ENCODE results near the gene SEZ6L2. TPM values are rescaled to one million over a fixed set of nuclear protein-coding genes. Genes with fewer than 3 reads are reported as not detected.

The SEZ6L2 gene
- total and polyA plus RNA-seq, 9 of the 15 experiments (the other 6 are each of a cell fraction or from before 2014, with no cell fraction given): 0.10 to 2.1 (median 0.72) TPM

- no peak for TF ChIP-seq ZMIZ1 (IDR thresholded peaks at IDR 0.05; ENCODE audit: low read depth in 2 of 2, low read length in 2 of 2)
- no peak for TF ChIP-seq KAT7 (CRISPR knock-in tag; IDR thresholded peaks at IDR 0.05; ENCODE audit: borderline replicate concordance)
- TF ChIP-seq CCAR2 (IDR thresholded peaks at IDR 0.05; ENCODE audit: low read depth, low read length): no peak
- no peak for TF ChIP-seq MBD1 (CRISPR knock-in tag; IDR thresholded peaks at IDR 0.05)
- TF ChIP-seq RBM25 (IDR thresholded peaks at IDR 0.05; ENCODE audit: low read depth, low read length, severe bottlenecking): peak; percentile 90
- no peak for TF ChIP-seq PURB (CRISPR knock-in tag; IDR thresholded peaks at IDR 0.05; ENCODE audit: low read depth)
- TF ChIP-seq PHF20 (IDR thresholded peaks at IDR 0.05; ENCODE audit: partially characterized antibody): no peak
- 0 out of 2 replicates have a peak, but pooled peaks have one; percentile 14 for TF ChIP-seq THRB (CRISPR knock-in tag; conservative IDR thresholded peaks at IDR 0.05)
- TF ChIP-seq PHB (CRISPR knock-in tag; IDR thresholded peaks at IDR 0.05): no peak
- TF ChIP-seq YBX1 (IDR thresholded peaks at IDR 0.05): no peak
- no peak for TF ChIP-seq ERF (CRISPR knock-in tag; IDR thresholded peaks at IDR 0.05)
- no peak for TF ChIP-seq PREB (CRISPR knock-in tag; IDR thresholded peaks at IDR 0.05)
Observed at GRCh38 chr16:29900102-29900887, 945 bp upstream of the SEZ6L2 start, which contains the start of gene ASPHD1 (continued).

All from K562 (cell line).